ENCODE measurements around the gene CIT. TPM values are rescaled to one million over a fixed set of nuclear protein-coding genes. Genes with fewer than 3 reads are reported as not detected.

CIT gene
- total and polyA plus RNA-seq, 9 of the 15 experiments (the other 6 are each of a cell fraction or from before 2014, with no cell fraction given): 1.1 to 46.7 (median 21.3) TPM

DNA sequence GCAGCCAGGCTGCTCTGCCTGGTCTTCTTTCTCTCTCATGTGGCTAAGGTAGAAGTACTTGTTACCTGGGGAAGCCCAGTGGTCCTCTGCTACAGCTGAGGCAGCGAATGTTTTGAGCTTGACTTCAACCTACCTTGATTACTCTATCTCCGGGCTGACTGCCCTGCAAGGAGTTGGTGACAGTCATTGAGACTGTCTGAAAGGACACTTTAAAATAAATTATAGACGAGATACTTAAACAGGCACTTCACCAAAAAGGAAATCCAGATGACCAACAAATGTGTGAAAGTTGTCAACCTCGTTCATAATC lies 474 bp upstream of the CIT start (continued):
- TF ChIP-seq, protein P1, sequence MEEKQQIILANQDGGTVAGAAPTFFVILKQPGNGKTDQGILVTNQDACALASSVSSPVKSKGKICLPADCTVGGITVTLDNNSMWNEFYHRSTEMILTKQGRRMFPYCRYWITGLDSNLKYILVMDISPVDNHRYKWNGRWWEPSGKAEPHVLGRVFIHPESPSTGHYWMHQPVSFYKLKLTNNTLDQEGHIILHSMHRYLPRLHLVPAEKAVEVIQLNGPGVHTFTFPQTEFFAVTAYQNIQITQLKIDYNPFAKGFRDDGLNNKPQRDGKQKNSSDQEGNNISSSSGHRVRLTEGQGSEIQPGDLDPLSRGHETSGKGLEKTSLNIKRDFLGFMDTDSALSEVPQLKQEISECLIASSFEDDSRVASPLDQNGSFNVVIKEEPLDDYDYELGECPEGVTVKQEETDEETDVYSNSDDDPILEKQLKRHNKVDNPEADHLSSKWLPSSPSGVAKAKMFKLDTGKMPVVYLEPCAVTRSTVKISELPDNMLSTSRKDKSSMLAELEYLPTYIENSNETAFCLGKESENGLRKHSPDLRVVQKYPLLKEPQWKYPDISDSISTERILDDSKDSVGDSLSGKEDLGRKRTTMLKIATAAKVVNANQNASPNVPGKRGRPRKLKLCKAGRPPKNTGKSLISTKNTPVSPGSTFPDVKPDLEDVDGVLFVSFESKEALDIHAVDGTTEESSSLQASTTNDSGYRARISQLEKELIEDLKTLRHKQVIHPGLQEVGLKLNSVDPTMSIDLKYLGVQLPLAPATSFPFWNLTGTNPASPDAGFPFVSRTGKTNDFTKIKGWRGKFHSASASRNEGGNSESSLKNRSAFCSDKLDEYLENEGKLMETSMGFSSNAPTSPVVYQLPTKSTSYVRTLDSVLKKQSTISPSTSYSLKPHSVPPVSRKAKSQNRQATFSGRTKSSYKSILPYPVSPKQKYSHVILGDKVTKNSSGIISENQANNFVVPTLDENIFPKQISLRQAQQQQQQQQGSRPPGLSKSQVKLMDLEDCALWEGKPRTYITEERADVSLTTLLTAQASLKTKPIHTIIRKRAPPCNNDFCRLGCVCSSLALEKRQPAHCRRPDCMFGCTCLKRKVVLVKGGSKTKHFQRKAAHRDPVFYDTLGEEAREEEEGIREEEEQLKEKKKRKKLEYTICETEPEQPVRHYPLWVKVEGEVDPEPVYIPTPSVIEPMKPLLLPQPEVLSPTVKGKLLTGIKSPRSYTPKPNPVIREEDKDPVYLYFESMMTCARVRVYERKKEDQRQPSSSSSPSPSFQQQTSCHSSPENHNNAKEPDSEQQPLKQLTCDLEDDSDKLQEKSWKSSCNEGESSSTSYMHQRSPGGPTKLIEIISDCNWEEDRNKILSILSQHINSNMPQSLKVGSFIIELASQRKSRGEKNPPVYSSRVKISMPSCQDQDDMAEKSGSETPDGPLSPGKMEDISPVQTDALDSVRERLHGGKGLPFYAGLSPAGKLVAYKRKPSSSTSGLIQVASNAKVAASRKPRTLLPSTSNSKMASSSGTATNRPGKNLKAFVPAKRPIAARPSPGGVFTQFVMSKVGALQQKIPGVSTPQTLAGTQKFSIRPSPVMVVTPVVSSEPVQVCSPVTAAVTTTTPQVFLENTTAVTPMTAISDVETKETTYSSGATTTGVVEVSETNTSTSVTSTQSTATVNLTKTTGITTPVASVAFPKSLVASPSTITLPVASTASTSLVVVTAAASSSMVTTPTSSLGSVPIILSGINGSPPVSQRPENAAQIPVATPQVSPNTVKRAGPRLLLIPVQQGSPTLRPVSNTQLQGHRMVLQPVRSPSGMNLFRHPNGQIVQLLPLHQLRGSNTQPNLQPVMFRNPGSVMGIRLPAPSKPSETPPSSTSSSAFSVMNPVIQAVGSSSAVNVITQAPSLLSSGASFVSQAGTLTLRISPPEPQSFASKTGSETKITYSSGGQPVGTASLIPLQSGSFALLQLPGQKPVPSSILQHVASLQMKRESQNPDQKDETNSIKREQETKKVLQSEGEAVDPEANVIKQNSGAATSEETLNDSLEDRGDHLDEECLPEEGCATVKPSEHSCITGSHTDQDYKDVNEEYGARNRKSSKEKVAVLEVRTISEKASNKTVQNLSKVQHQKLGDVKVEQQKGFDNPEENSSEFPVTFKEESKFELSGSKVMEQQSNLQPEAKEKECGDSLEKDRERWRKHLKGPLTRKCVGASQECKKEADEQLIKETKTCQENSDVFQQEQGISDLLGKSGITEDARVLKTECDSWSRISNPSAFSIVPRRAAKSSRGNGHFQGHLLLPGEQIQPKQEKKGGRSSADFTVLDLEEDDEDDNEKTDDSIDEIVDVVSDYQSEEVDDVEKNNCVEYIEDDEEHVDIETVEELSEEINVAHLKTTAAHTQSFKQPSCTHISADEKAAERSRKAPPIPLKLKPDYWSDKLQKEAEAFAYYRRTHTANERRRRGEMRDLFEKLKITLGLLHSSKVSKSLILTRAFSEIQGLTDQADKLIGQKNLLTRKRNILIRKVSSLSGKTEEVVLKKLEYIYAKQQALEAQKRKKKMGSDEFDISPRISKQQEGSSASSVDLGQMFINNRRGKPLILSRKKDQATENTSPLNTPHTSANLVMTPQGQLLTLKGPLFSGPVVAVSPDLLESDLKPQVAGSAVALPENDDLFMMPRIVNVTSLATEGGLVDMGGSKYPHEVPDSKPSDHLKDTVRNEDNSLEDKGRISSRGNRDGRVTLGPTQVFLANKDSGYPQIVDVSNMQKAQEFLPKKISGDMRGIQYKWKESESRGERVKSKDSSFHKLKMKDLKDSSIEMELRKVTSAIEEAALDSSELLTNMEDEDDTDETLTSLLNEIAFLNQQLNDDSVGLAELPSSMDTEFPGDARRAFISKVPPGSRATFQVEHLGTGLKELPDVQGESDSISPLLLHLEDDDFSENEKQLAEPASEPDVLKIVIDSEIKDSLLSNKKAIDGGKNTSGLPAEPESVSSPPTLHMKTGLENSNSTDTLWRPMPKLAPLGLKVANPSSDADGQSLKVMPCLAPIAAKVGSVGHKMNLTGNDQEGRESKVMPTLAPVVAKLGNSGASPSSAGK (IDR thresholded peaks at IDR 0.05): 0 out of 2 replicates have a peak, but pooled peaks have one; percentile 71
- TF ChIP-seq, protein P2, sequence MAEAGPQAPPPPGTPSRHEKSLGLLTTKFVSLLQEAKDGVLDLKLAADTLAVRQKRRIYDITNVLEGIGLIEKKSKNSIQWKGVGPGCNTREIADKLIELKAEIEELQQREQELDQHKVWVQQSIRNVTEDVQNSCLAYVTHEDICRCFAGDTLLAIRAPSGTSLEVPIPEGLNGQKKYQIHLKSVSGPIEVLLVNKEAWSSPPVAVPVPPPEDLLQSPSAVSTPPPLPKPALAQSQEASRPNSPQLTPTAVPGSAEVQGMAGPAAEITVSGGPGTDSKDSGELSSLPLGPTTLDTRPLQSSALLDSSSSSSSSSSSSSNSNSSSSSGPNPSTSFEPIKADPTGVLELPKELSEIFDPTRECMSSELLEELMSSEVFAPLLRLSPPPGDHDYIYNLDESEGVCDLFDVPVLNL (CRISPR knock-in tag; IDR thresholded peaks at IDR 0.05; ENCODE audit: low read depth): no peak
- TF ChIP-seq MYBL2 (IDR thresholded peaks at IDR 0.05; ENCODE audit: low read depth) (no peak), MYBL2 (CRISPR knock-in tag; IDR thresholded peaks at IDR 0.05; ENCODE audit: borderline replicate concordance) (no peak), RFX1 (IDR thresholded peaks at IDR 0.05) (no peak), ZNF175 (CRISPR knock-in tag; IDR thresholded peaks at IDR 0.05; ENCODE audit: low read depth) (no peak), FOXK2 (conservative IDR thresholded peaks at IDR 0.05 in 1 of 2, IDR thresholded peaks at IDR 0.05 in 1 of 2; ENCODE audit: low read depth in 2 of 2) (0 out of 4 replicates have a peak, but pooled peaks of 1 of the 2 experiments have one; percentile 3), ETV5 (CRISPR knock-in tag; IDR thresholded peaks at IDR 0.05; ENCODE audit: low read depth) (no peak), KDM2B (CRISPR knock-in tag; IDR thresholded peaks at IDR 0.05) (no peak), NFE2 (IDR thresholded peaks at IDR 0.05; ENCODE audit: low read depth) (no peak), PTBP1 (IDR thresholded peaks at IDR 0.05; ENCODE audit: low read depth, low read length) (no peak), L3MBTL2 (IDR thresholded peaks at IDR 0.05) (peak; percentile 12), RBM25 (IDR thresholded peaks at IDR 0.05; ENCODE audit: low read depth, low read length, severe bottlenecking) (no peak), MAFF (IDR thresholded peaks at IDR 0.05; ENCODE audit: low read length) (no peak)
- TF ChIP-seq, protein P3, sequence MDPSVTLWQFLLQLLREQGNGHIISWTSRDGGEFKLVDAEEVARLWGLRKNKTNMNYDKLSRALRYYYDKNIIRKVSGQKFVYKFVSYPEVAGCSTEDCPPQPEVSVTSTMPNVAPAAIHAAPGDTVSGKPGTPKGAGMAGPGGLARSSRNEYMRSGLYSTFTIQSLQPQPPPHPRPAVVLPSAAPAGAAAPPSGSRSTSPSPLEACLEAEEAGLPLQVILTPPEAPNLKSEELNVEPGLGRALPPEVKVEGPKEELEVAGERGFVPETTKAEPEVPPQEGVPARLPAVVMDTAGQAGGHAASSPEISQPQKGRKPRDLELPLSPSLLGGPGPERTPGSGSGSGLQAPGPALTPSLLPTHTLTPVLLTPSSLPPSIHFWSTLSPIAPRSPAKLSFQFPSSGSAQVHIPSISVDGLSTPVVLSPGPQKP (CRISPR knock-in tag; IDR thresholded peaks at IDR 0.05): no peak
- TF ChIP-seq, protein P4, sequence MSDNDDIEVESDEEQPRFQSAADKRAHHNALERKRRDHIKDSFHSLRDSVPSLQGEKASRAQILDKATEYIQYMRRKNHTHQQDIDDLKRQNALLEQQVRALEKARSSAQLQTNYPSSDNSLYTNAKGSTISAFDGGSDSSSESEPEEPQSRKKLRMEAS (CRISPR knock-in tag; IDR thresholded peaks at IDR 0.05): no peak

Data from K562 (cell line).